HCT116 (cell line): ENCODE measurements around the gene GSTO2. TPM values are rescaled to one million over a fixed set of nuclear protein-coding genes. Genes with fewer than 3 reads are reported as not detected.

ENCODE experiments used
- CEBPB ChIP-seq: IDR thresholded peaks from 2 replicates; pipeline ENCODE4 v1.6.1; 2012; ENCODE audit warnings: low read depth
- CTCF ChIP-seq, 3 experiments: fragments of 200-600 bp in 1 of 3; sonication (generic) in 1 of 3; IDR thresholded peaks in 2 of 3; conservative IDR thresholded peaks in 1 of 3; 2 replicates each; pipeline ENCODE4 v1.5.1; 2012 to 2017; ENCODE audit warnings: low read depth in 2 of 3, low read length in 2 of 3, antibody characterized with exemption in 1 of 3, borderline replicate concordance in 1 of 3, control low read depth in 1 of 3, mild to moderate bottlenecking in 1 of 3, mixed read lengths in 1 of 3, mixed run types in 1 of 3, moderate library complexity in 1 of 3; ENCODE audit not compliant: insufficient read depth in 1 of 3
- ELF1 ChIP-seq: IDR thresholded peaks from 2 replicates; pipeline ENCODE4 v1.6.1; 2012; ENCODE audit warnings: low read depth, borderline replicate concordance
- EZH2 ChIP-seq: fragments of 200-600 bp; sonication (generic); IDR thresholded peaks from 2 replicates; pipeline ENCODE4 v1.6.1; 2017; ENCODE audit warnings: antibody characterized with exemption, mixed run types
- JUND ChIP-seq: IDR thresholded peaks from 2 replicates; pipeline ENCODE4 v1.6.1; 2012
- REST ChIP-seq: IDR thresholded peaks from 2 replicates; pipeline ENCODE4 v1.6.1; 2012; ENCODE audit warnings: low read depth
- SRF ChIP-seq: IDR thresholded peaks from 2 replicates; pipeline ENCODE4 v1.6.1; 2012; ENCODE audit warnings: low read depth
- YY1 ChIP-seq: IDR thresholded peaks from 2 replicates; pipeline ENCODE4 v1.6.1; 2011; ENCODE audit warnings: low read length, low read depth, moderate library complexity, mild to moderate bottlenecking; ENCODE audit not compliant: insufficient replicate concordance; ENCODE audit errors: extremely low read depth
- ZFX ChIP-seq: fragments of 450-650 bp; IDR thresholded peaks from 2 replicates; pipeline ENCODE4 v1.6.1; 2017
- microRNA-seq: library from miRNA; unstranded; fragments of <30 nt; microRNA quantifications from one replicate; pipeline ENCODE4, GENCODE V29; 2016; ENCODE audit warnings: borderline number of aligned reads
- total RNA-seq: library from RNA; stranded (reverse); gene quantifications from one replicate; pipeline ENCODE4 v1.2.1, GENCODE V29; 2021; ENCODE audit not compliant: unreplicated experiment

GSTO2 gene
- total RNA-seq, 1 experiment from 2014 or later = 115 TPM

- TF ChIP-seq YY1 (peak; percentile 38), EZH2 (no peak), ZFX (no peak), REST (no peak), ELF1 (no peak), SRF (no peak; the same call in 1 of the 2 replicates), CEBPB (no peak), JUND (no peak), CTCF (IDR thresholded peaks at IDR 0.05 in 2 of 3, conservative IDR thresholded peaks at IDR 0.05 in 1 of 3; ENCODE audit: borderline replicate concordance in 1 of 3, insufficient read depth in 1 of 3, low read depth in 2 of 3, low read length in 2 of 3) (peak; percentile 41 to 83 (median 75); a peak in 4 of 6 replicates)
- TF ChIP-seq, all 23 proteins: peak for 5
These were observed 84.5 kb downstream of the GSTO2 start, which contains the start of gene CFAP58 (continued) for GRCh38 chr10:104353325-104354048.

Small RNA genes lying within 50 kb of the gene (microRNA-seq; reads per million reads assigned to microRNA genes)
- not detected for gene MIR4482

Other genes with a start within 250 kb of the GSTO2 start
- gene COL17A1, start 183.3 kb upstream of the GSTO2 start, total RNA-seq = 3.5 TPM
- 38.5 TPM for gene SFR1, start 147.0 kb upstream of the GSTO2 start, total RNA-seq
- gene CFAP43, start 36.8 kb upstream of the GSTO2 start, total RNA-seq = 4.0 TPM
- gene GSTO1, start 14.3 kb upstream of the GSTO2 start, total RNA-seq = 179 TPM
- gene ITPRIP, start 69.3 kb downstream of the GSTO2 start, total RNA-seq = 12.0 TPM
- 0.91 TPM for gene CFAP58, start 84.6 kb downstream of the GSTO2 start, total RNA-seq